ENCODE measurements around the gene PDRG1. TPM values are rescaled to one million over a fixed set of nuclear protein-coding genes. Genes with fewer than 3 reads are reported as not detected.
A peak's percentile ranks its signal among the peaks of the same experiment; 100 is the strongest.

The PDRG1 gene
- polyA plus RNA-seq, 3 donors, result 3.5 to 4.4 (median 3.7) TPM

- H2AFZ ChIP-seq (ENCODE audit: insufficient read depth, low read depth, low read length, poor library complexity, severe bottlenecking), result no peak overlapping the region
- no peaks in the 10 kb centered on the region for H3K4me1 Mint-ChIP-seq
- no peaks in the 10 kb centered on the region for H3K4me1 ChIP-seq (ENCODE audit: control insufficient read depth in 1 of 2, insufficient read depth in 2 of 2, low read length in 2 of 2)
- H3K4me3 ChIP-seq (replicated peaks in 1 of 3; ENCODE audit: low read depth in 2 of 3, low read length in 3 of 3), result no peak overlapping the region
- H3K27ac Mint-ChIP-seq, result no peak overlapping the region
- no peak for DNase-seq
- intact Hi-C loops (cut with micrococcal nuclease), result no loop called here
- peaks cover 13 to 37% of the 10 kb centered on the region in 2 donors for H3K27me3 ChIP-seq (ENCODE audit: control insufficient read depth in 2 of 2, insufficient read depth in 2 of 2, low read length in 2 of 2)
- TF ChIP-seq CTCF (IDR thresholded peaks at IDR 0.05), result no peak
- no peaks in the 10 kb centered on the region for H3K36me3 Mint-ChIP-seq
- no peak overlapping the region for H3K9ac ChIP-seq (ENCODE audit: insufficient read depth, low read length, poor library complexity, severe bottlenecking)
- H4K20me1 ChIP-seq (ENCODE audit: insufficient read depth, low read length), result no peaks in the 10 kb centered on the region
- H3K9me3 Mint-ChIP-seq, result peaks cover 0 to 4% (median 0%) of the 10 kb centered on the region in 7 donors
- H3K9me3 ChIP-seq (replicated peaks in 1 of 2; ENCODE audit: control insufficient read depth in 1 of 2, insufficient read depth in 1 of 2, low read length in 2 of 2), result no peaks in the 10 kb centered on the region
- peaks cover 36 to 52% (median 40%) of the 10 kb centered on the region in 3 donors for H3K27me3 Mint-ChIP-seq (ENCODE audit: low read depth in 3 of 3)
- H3K4me2 ChIP-seq (replicated peaks; ENCODE audit: extremely low read depth, low read length, poor library complexity, severe bottlenecking), result no peak overlapping the region
- H3K36me3 ChIP-seq (replicated peaks in 1 of 2; ENCODE audit: control insufficient read depth in 1 of 2, insufficient read depth in 2 of 2, low read length in 2 of 2), result no peaks in the 10 kb centered on the region
- no peaks in the 10 kb centered on the region for H3K79me2 ChIP-seq (ENCODE audit: insufficient read depth, low read length)
- no peak overlapping the region for H3K27ac ChIP-seq (ENCODE audit: low read depth in 1 of 2, low read length in 2 of 2)
- H3K4me3 Mint-ChIP-seq, result peak overlapping the region in 1 of 2 donors; percentile 2
- WGBS (ENCODE audit: insufficient coverage), result over 99% methylated on average over 15 of the region's 18 CpGs
These were observed 45.1 kb upstream of the PDRG1 start for GRCh38 chr20:31996996-31997395.

GRCh38 chr20:31992086-31992485 lies 40.2 kb upstream of the PDRG1 start:
- Histone ChIP-seq H2AFZ (ENCODE audit: insufficient read depth, low read depth, low read length, poor library complexity, severe bottlenecking) (no peak overlapping the region), H3K9ac (ENCODE audit: insufficient read depth, low read length, poor library complexity, severe bottlenecking) (no peak overlapping the region), H3K9me3 (replicated peaks in 1 of 2; ENCODE audit: control insufficient read depth in 1 of 2, insufficient read depth in 1 of 2, low read length in 2 of 2) (no peaks in the 10 kb centered on the region), H3K4me1 (ENCODE audit: control insufficient read depth in 1 of 2, insufficient read depth in 2 of 2, low read length in 2 of 2) (no peaks in the 10 kb centered on the region), H3K27ac (ENCODE audit: low read depth in 1 of 2, low read length in 2 of 2) (no peak overlapping the region), H3K36me3 (replicated peaks in 1 of 2; ENCODE audit: control insufficient read depth in 1 of 2, insufficient read depth in 2 of 2, low read length in 2 of 2) (no peaks in the 10 kb centered on the region), H4K20me1 (ENCODE audit: insufficient read depth, low read length) (no peaks in the 10 kb centered on the region), H3K4me3 (replicated peaks in 1 of 3; ENCODE audit: low read depth in 2 of 3, low read length in 3 of 3) (no peak overlapping the region), H3K79me2 (ENCODE audit: insufficient read depth, low read length) (no peaks in the 10 kb centered on the region), H3K4me2 (replicated peaks; ENCODE audit: extremely low read depth, low read length, poor library complexity, severe bottlenecking) (no peak overlapping the region), H3K27me3 (ENCODE audit: control insufficient read depth in 2 of 2, insufficient read depth in 2 of 2, low read length in 2 of 2) (peaks cover 13 to 37% of the 10 kb centered on the region in 2 donors)
- WGBS (ENCODE audit: insufficient coverage), result 93% methylated on average over 2 of the region's 2 CpGs
- intact Hi-C loops (cut with micrococcal nuclease), result no loop called here
- peaks cover 0 to 4% (median 0%) of the 10 kb centered on the region in 7 donors for H3K9me3 Mint-ChIP-seq
- no peaks in the 10 kb centered on the region for H3K4me1 Mint-ChIP-seq
- no peaks in the 10 kb centered on the region for H3K36me3 Mint-ChIP-seq
- H3K27me3 Mint-ChIP-seq (ENCODE audit: low read depth in 3 of 3), result peaks cover 37 to 49% (median 42%) of the 10 kb centered on the region in 3 donors
- no peak for DNase-seq
- H3K4me3 Mint-ChIP-seq, result no peak overlapping the region
- no peak overlapping the region for H3K27ac Mint-ChIP-seq
- TF ChIP-seq CTCF (IDR thresholded peaks at IDR 0.05), result no peak
